Measurements from ENCODE around the gene RALGDS.
"Not testable (repeated sequence)": the region's sequence is repeated elsewhere in the genome, so short reads cannot be mapped to it uniquely, and the experiment has no call there.

Gene RALGDS

DNA sequence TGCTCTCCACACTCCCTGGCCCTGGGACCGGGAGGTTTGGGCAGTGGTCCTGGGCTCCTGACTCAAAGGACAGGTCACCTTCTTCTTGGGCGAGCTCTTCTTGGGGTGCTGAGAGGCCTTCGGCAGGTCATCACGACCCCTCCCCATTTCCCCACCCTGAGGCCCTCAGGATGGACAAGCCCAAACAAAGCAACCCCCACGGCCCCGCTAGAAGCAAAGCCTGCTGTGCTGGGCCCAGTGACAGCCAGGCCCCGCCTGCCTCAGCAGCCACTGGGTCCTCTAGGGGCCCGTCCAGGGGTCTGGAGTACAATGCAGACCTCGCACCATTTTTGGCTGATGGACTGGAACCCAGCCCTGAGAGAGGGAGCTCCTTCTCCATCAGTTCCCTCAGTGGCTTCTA, 37.4 kb downstream of the RALGDS start:
- DNase-seq: not testable (repeated sequence)

DNA sequence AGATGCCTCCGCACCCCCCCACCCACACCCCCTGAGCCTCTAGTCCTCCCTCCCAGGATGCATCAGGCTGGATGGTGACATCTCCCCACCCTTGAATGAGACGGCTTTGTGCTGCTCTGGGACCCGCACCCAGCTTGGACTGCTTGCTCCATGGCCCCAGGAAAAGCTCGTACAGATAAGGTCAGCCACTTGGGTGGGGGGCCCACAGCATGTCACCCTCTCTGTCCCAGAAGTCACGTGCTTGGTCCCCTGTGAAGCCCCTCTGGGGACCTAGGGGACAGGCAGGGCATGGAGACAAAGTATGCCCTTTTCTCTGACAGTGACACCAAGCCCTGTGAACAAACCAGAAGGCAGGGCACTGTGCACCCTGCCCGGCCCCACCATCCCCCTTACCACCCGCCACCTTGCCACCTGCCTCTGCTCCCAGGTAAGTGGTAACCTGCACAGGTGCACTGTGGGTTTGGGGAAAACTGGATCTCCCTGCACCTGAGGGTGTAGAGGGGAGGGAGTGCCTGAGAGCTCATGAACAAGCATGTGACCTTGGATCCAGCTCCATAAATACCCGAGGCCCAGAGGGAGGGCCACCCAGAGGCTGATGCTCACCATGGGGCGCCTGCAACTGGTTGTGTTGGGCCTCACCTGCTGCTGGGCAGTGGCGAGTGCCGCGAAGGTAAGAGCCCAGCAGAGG, 38.9 kb downstream of the RALGDS start:
- DNase-seq: not testable (repeated sequence)

DNA sequence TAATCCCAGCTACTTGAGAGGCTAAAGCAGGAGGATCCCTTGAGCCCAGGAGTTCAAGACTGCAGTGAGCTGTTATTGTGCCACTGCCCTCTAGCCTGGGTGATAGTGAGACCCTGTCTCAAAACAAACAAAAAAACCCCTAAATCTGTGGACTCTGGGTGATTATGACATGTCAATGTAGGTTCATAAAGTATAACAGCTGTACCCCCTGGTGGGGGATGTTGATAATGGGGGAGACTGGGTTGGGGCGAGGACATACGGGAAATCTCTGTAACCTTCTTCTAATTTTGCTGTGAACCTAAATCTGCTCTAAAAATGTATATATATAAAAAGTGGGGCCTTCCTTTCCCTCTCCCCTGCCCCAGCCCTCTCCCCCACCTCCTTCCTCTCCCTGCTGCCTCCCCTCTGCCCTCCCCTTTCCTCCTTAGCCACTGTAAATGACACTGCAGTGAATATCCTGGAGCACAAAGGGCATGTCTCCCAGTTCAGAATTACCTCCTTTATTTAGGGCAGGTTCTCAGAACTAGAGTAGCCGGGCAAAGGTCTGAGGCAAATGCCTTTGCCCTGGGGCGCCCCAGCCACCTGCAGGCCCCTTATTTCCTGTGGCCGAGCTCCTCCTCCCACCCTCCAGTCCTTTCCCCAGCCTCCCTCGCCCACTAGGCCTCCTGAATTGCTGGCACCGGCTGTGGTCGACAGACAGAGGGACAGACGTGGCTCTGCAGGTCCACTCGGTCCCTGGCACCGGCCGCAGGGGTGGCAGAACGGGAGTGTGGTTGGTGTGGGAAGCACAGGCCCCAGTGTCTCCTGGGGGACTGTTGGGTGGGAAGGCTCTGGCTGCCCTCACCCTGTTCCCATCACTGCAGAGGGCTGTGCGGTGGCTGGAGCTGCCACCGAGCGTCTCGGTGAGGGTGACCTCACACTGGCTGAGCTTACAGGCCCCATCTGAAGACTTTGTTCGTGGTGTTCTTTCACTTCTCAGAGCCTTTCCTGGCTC, 40.0 kb downstream of the RALGDS start:
- DNase-seq: not testable (repeated sequence)

DNA sequence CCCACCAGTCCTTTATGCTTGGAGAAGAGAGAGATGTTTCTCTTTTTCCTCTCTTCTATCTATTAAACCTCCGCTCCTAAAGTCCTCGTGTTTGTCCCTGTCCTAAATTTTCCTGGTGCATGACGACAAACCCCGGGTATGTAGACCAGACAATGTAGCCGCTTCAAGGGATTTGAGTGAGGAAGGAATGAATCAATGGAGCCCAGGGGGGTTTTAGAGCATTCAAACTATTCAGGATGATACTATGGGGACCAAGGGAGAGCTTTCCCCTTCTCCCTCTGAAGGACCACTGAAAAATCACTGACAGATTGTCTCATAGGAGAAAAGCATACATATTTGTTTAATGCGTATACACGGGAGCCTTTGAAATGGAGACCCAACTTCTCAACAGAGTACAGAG, 40.9 kb downstream of the RALGDS start:
- no peak for DNase-seq

DNA sequence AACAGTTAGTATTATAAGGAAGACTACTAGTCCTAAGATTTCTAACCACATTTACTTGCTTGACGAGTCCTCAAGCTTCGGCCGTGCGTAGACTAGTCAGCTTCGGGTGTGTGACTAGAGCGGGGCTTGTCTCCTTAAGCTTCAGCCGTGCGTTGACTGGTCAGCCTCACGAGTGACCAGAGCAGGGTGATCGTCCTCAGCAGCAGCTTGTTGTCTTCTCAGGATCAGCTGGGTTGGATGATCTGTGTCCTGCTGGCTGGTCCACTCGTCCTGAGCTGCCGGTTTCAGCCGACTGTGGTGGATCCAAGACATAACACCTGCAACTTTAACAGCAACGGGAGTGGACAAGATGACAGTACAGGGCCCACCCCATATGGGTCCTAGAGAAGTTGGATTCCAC, 42.6 kb downstream of the RALGDS start:
- no peak for DNase-seq

DNA sequence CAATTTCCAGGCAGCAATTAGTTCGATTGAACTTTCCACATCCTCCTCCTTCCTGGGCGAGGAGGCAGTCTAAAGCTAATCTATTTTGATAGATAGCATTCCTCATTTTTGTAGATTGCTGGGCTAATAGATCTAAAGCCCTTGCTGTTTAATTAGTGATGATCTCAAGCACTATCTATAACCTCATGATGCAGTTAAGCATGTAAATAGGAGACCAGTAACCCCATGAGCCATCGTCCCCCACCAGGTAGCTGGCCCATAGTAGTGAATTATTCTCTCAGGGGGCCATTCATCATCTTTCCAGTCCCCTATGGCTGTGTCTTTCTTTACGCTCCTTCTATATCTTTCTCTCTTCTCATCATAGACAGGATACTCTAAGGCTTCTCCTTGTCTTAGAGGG, 44.3 kb downstream of the RALGDS start:
- no peak for DNase-seq

DNA sequence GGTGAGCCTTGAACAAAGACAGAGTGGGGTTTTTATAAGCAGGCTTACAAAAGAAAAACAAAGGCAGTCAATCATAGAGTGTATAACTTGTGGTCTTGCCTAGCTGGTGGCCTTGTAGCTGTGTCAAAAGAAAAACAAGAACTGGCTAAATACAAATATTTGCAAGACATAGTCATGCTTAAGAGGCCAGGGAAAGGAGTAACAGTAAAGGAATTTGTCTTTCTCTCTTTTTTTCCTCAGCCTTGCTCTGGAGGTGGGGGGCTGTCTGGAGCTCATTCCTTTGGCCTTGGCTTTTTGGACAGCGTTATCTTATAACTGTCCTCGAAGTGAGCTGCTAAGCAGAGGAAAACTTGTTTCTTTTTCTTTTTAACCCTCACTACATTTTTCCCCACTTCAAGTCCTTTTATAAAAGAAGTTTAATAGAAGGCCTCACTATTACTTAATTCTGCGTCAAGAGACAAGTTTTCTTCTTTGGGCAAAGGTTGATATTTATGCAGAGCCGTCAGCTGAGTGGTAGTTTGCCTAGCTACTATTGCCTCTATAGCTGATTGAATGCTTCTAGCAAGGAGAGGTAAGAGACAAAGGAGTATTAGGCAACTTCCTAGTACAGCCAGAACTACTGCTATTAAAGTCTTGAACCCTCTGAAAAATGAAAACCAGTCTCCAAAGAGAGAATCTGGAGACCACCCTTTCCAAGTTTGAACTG, 45.0 kb downstream of the RALGDS start:
- no peak for DNase-seq

DNA sequence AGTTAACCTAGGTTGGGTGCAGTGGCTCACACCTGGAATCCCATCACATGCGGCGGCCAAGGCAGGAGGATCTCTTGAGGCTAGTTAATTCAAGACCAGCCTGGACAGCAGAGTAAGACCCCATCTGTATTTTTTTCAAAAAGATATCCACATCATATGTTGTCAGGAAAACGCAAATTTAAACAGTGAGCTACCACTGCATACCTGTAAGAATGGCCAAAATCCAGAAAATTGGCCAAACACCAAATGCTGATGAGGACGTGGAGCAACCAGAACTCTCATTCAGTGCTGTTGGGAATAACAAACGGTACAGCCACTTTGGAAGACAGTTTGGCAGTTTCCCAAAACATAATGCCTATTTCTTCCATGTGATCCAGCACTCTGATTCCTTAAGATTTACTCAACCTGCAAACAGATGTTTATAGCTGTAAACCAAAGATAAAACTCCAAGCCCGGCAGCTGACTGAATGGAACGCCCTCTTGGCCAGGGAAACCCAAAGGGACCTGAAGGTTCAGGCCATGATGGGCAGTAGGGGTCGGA, 46.9 kb downstream of the RALGDS start:
- no peak for DNase-seq

DNA sequence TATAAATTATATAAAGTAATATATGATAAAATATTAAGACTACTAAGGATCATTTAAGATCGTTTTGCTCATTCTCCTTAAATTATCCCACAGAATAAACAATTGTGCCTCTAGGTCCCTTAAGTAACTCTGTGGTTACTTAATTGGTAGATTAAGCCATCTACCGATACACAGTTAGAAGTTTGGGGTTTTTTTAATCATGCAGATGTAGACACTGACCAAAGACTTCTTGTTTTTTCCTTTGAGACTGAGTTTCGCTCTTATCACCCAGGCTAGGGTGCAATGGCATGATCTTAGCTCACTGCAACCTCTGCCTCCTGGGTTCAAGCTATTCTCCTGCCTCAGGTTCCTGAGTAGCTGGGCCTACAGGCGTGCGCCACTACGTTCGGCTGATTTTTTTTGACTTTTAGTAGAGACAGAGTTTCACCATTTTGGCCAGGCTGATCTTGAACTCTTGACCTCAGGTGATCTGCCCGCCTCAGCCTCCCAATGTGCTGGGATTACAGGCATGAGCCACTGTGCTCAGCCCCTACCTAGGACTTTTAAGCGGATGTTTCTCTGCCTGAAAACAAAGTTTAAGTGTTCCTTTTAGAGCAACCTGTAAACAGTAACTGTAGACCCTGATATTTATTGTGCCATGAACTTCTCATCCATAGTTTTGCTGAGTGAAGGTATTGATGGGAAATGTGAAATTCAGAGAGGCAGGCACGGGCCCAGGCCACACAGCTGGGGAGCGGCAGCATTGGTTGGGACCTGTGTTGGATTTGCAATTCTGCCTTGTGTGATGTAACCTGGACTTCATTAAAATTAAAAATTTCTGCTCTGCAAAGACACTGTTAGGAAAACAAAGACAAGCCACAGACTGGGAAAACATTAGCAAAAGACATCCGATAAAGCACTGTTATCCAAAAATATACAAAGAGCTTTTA, 47.7 kb downstream of the RALGDS start:
- no peak for DNase-seq

DNA sequence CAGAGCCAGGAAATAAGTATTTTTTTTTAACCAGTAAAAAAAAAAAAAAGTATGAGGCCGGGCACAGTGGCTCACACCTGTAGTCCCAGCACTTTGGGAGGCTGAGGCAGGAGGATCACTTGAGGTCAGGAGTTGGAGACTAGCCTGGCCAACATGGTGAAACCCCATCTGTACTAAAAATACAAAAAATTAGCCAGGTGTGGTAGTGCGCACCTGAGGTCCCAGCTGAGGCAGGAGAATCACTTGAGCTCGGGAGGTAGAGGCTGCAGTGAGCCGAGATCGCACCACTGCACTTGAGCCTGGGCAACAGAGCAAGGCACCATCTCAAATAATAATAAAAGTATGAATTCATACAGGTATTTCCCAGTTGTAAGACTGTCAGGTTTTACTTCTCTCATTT, 48.8 kb downstream of the RALGDS start:
- not testable (repeated sequence) for DNase-seq

DNA sequence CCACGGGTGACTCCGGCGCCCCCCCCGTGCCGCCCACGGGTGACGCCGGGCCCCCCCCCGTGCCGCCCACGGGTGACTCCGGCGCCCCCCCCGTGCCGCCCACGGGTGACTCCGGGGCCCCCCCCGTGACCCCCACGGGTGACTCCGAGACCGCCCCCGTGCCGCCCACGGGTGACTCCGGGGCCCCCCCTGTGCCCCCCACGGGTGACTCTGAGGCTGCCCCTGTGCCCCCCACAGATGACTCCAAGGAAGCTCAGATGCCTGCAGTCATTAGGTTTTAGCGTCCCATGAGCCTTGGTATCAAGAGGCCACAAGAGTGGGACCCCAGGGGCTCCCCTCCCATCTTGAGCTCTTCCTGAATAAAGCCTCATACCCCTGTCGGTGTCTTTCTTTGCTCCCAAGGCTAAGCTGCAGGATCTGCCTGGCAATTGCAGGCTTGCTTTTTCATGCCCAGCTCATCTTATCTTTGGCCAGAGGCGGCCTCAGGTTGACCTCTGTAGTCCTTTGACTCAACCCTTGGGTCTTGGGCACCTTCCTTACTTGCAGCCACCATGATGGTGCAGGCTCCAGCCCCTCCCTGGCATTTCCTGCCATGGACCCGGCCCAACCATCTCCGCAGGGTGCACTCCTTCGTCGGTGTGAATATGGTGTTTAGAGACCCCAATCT, 49.4 kb downstream of the RALGDS start:
- no peak for DNase-seq

DNA sequence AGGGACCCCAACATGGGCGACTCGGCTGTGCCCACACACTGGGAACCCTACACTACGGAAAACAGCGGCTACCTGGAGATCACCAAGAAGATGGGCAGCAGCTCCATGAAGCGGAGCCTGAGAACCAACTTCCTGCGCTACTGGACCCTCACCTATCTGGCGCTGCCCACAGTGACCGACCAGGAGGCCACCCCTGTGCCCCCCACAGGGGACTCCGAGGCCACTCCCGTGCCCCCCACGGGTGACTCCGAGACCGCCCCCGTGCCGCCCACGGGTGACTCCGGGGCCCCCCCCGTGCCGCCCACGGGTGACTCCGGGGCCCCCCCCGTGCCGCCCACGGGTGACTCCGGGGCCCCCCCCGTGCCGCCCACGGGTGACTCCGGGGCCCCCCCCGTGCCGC, 50.1 kb downstream of the RALGDS start:
- not testable (repeated sequence) for DNase-seq

DNA sequence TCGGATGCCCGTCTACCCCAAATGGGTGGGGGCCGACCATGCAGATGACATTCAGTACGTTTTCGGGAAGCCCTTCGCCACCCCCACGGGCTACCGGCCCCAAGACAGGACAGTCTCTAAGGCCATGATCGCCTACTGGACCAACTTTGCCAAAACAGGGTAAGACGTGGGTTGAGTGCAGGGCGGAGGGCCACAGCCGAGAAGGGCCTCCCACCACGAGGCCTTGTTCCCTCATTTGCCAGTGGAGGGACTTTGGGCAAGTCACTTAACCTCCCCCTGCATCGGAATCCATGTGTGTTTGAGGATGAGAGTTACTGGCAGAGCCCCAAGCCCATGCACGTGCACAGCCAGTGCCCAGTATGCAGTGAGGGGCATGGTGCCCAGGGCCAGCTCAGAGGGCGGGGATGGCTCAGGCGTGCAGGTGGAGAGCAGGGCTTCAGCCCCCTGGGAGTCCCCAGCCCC, 50.5 kb downstream of the RALGDS start:
- DNase-seq: not testable (repeated sequence)

DNA sequence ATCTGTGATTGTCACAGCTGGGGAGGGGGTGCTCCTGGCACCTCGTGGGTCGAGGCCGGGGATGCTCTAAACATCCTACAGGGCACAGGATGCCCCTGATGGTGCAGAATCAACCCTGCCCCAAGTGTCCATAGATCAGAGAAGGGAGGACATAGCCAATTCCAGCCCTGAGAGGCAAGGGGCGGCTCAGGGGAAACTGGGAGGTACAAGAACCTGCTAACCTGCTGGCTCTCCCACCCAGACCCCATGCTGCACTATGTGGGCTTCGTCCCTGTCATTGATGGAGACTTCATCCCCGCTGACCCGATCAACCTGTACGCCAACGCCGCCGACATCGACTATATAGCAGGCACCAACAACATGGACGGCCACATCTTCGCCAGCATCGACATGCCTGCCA, 52.6 kb downstream of the RALGDS start:
- DNase-seq: not testable (repeated sequence)

DNA sequence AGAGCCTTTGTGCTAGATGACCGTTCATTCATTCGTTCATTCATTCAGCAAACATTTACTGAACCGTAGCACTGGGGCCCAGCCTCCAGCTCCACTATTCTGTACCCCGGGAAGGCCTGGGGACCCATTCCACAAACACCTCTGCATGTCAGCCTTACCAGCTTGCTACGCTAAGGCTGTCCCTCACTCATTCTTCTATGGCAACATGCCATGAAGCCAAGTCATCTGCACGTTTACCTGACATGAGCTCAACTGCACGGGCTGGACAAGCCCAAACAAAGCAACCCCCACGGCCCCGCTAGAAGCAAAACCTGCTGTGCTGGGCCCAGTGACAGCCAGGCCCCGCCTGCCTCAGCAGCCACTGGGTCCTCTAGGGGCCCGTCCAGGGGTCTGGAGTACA, 53.2 kb downstream of the RALGDS start:
- DNase-seq: no peak

DNA sequence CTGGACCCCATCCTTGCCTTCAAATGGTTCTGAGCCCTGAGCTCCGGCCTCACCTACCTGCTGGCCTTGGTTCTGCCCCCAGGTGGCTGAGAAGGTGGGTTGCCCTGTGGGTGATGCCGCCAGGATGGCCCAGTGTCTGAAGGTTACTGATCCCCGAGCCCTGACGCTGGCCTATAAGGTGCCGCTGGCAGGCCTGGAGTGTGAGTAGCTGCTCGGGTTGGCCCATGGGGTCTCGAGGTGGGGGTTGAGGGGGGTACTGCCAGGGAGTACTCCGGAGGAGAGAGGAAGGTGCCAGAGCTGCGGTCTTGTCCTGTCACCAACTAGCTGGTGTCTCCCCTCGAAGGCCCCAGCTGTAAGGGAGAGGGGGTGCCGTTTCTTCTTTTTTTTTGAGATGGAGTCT, 54.0 kb downstream of the RALGDS start:
- DNase-seq: no peak

DNA sequence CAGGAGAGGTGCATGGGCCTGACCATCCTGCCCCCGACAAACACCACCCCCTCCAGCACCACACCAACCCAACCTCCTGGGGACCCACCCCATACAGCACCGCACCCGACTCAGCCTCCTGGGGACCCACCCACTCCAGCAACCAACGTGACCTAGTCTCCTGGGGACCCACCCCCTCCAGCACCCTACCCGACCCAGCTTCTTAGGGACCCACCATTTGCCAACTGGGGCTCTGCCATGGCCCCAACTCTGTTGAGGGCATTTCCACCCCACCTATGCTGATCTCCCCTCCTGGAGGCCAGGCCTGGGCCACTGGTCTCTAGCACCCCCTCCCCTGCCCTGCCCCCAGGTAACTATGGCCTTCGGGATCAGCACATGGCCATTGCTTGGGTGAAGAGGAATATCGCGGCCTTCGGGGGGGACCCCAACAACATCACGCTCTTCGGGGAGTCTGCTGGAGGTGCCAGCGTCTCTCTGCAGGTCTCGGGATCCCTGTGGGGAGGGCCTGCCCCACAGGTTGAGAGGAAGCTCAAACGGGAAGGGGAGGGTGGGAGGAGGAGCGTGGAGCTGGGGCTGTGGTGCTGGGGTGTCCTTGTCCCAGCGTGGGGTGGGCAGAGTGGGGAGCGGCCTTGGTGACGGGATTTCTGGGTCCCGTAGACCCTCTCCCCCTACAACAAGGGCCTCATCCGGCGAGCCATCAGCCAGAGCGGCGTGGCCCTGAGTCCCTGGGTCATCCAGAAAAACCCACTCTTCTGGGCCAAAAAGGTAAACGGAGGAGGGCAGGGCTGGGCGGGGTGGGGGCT, 54.7 kb downstream of the RALGDS start:
- no peak for DNase-seq

DNA sequence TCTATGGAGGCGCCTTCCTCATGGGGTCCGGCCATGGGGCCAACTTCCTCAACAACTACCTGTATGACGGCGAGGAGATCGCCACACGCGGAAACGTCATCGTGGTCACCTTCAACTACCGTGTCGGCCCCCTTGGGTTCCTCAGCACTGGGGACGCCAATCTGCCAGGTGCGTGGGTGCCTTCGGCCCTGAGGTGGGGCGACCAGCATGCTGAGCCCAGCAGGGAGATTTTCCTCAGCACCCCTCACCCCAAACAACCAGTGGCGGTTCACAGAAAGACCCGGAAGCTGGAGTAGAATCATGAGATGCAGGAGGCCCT, 56.0 kb downstream of the RALGDS start:
- no peak for DNase-seq

DNA sequence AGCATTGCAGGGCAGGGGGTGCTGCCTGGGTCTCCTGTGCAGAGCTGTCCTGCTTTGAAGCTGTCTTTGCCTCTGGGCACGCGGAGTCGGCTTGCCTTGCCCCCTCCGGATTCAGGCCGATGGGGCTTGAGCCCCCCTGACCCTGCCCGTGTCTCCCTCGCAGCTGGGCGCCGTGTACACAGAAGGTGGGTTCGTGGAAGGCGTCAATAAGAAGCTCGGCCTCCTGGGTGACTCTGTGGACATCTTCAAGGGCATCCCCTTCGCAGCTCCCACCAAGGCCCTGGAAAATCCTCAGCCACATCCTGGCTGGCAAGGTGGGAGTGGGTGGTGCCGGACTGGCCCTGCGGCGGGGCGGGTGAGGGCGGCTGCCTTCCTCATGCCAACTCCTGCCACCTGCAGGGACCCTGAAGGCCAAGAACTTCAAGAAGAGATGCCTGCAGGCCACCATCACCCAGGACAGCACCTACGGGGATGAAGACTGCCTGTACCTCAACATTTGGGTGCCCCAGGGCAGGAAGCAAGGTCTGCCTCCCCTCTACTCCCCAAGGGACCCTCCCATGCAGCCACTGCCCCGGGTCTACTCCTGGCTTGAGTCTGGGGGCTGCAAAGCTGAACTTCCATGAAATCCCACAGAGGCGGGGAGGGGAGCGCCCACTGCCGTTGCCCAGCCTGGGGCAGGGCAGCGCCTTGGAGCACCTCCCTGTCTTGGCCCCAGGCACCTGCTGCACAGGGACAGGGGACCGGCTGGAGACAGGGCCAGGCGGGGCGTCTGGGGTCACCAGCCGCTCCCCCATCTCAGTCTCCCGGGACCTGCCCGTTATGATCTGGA, 56.6 kb downstream of the RALGDS start:
- DNase-seq: no peak

Measured in NCI-H1092 (cell line).